CD1c-positive myeloid dendritic cell (primary cell): ENCODE measurements around the gene RAB40AL.

Experiments
- DNase-seq: peaks from one replicate; pipeline ENCODE4 v3.0.0-alpha.2; 2016; ENCODE audit errors: extremely low spot score

The RAB40AL gene

GRCh38 chrX:102983205-102983604 lies 46.1 kb downstream of the RAB40AL start:
- no peak for DNase-seq

DNA sequence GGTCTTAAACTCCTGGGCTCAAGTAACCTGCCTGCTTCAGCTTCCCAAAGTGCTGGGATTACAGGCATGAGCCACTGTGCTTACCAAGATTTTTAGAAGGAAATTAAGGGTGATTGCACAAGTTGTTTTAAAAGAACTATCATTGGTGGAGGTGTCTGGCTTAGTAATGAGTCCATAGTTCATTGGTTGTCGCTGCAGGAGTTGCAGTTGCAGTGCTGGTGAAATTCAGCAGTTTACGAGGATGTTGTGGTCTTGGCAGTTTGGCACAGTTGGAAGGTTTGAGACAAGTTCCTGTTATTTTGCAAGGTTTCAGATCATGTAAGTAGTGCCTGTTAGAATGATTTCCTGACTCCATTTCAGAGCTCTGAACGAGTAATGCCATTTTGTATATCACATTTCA lies 48.1 kb downstream of the RAB40AL start:
- DNase-seq, result peak; percentile 60
